22Rv1 (cell line): ENCODE measurements around the gene CCT2.
A peak's percentile ranks its signal among the peaks of the same experiment; 100 is the strongest.

ENCODE experiments used
- CTCF ChIP-seq: fragments of 450-650 bp; IDR thresholded peaks from 2 replicates; pipeline ENCODE4 v1.5.1; 2017; ENCODE audit warnings: mild to moderate bottlenecking
- ZFX ChIP-seq: fragments of 450-650 bp; IDR thresholded peaks from 2 replicates; pipeline ENCODE4 v1.6.1; 2017; ENCODE audit warnings: antibody characterized with exemption, borderline replicate concordance

- TF ChIP-seq CTCF: peak; percentile 53
- no peak for TF ChIP-seq ZFX
Measured at GRCh38 chr12:69585189-69586062, at the start of gene CCT2.
